ENCODE data around the gene KCNQ1.
A peak's percentile ranks its signal among the peaks of the same experiment; 100 is the strongest.
"Not testable (repeated sequence)": the region's sequence is repeated elsewhere in the genome, so short reads cannot be mapped to it uniquely, and the experiment has no call there.

Gene KCNQ1

DNA sequence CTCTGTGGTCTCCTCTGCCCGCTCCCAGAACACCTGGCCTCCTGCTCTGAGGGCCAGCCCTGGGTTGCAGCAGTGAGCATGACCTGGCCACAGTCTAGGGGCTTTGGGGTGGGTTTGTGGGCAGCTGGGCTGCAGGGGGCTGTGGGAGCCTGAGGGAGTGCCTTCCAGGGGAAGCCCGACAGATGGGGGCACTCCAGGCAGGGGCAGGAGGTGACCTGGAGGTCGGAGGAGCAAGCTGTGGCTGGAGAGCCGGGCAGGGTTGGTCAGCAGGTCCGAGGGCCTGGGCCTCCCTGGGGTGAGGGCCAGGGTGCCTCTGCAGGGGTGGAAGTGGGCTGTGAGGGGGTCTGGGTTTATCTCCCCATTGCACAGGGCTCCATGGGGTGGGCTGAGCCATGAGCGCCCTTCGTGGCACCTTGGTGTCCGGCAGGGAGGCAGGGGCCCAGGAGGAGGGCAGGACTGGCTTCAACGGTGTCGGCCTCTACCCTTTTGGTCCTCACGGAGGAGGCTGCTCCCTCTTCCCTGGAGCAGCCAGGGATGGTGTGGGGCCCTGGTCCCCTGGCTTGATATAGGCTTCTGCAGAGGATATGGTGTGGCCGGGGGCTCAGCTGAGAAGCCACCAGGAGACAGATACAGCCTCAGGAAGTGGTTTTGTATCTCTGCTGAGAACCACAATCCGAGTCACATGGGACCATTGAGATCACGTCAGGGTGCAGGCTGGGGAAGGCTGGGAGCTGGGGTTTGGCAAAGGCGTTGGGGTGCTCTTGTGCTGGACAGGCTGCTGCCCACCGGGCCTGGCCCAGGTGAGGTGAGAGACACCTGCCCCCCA lies 22.3 kb downstream of the KCNQ1 start:
- DNase-seq (ENCODE audit: low read depth, low spot score) = peak; percentile 67
- no peak overlapping the region for H3K4me3 ChIP-seq (ENCODE audit: low read length)

DNA sequence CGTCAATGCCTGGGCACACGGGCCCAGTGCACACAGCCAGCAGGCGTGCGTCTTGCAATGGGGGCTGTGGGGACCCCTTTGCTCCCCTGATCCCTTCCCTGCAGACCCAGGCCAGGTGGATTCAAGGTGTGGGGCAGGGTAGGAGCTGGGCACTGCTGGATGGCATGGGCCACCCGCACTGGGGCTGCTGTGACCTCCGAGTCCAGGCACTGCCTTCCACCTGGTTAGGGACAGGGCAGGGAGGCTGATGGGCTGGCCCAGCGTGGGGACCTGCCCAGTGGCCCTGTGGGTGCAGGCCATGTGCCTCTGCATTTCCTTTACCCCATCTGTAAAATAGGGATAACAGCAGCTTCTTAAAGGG lies 22.9 kb downstream of the KCNQ1 start:
- no peak for DNase-seq (ENCODE audit: low read depth, low spot score)
- H3K4me3 ChIP-seq (ENCODE audit: low read length) = no peak overlapping the region

- no peak for DNase-seq (ENCODE audit: low read depth, low spot score)
- H3K4me3 ChIP-seq (ENCODE audit: low read length) = no peak overlapping the region
Measured at GRCh38 chr11:2468363-2469235, 23.8 kb downstream of the KCNQ1 start.

GRCh38 chr11:2470495-2470894 lies 25.7 kb downstream of the KCNQ1 start:
- H3K4me3 ChIP-seq (ENCODE audit: low read length) = no peak overlapping the region
- no peak for DNase-seq (ENCODE audit: low read depth, low spot score)

GRCh38 chr11:2471048-2471803 lies 26.4 kb downstream of the KCNQ1 start:
- no peak for DNase-seq (ENCODE audit: low read depth, low spot score)

DNA sequence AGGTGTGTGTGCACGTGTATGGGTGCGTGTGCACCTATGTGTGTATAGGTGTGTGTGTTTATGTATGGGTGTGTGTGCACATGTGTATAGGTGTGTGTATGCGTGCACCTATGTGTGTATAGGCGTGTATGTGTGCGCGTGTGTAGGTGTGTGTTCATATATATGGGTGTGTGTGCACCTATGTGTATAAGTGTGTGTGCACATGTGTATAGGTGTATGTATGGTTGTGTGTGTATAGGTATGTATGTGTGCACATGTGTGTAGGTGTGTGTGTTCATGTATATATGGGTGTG lies 26.9 kb downstream of the KCNQ1 start:
- DNase-seq (ENCODE audit: low read depth, low spot score) = no peak
- H3K4me3 ChIP-seq (ENCODE audit: low read length) = no peak overlapping the region

More at GRCh38 chr11:2471048-2471803, 26.4 kb downstream of the KCNQ1 start:
- H3K4me3 ChIP-seq (ENCODE audit: low read length) = no peak overlapping the region

- DNase-seq (ENCODE audit: low read depth, low spot score) = no peak
- H3K4me3 ChIP-seq (ENCODE audit: low read length) = no peak overlapping the region
Measured at GRCh38 chr11:2472428-2473186, 27.8 kb downstream of the KCNQ1 start.

DNA sequence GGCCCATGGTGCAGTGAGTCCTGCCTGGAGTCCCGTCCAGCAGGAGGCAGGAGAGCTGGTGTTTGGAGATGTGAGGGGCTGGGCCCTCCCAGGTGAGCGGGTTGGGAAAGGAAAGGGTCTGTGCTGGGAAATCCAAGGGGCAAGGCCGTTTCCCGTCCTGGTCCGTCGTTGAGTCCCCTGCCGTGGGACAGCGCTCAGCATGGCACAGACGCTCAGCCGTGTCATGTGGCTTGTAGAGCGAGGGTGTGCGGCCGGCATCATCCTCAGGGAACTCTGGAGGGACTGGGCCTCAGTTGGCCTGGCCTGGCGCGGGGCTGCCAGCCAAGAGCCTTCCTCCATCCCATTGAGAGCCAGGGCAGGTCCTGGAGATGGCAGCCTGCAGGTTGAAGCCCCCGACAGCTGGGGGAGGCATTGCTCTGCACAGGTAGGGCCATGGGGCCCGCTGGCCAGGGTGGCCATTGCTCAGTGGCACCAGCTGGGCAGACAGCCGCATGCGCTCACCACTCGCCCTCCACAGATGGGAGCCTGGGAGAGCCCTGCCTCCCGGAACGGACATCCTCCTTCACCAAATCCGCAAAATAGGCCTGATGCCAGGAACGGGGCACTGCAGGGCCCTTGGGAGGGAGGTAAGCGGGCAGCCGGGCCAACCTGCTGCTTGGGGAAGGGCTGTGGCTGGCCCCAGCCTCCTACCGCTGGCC lies 28.7 kb downstream of the KCNQ1 start:
- H3K4me3 ChIP-seq (ENCODE audit: low read length) = no peak overlapping the region
- DNase-seq (ENCODE audit: low read depth, low spot score) = no peak

- no peak overlapping the region for H3K4me3 ChIP-seq (ENCODE audit: low read length)
- no peak for DNase-seq (ENCODE audit: low read depth, low spot score)
Measured at GRCh38 chr11:2474059-2474901, 29.5 kb downstream of the KCNQ1 start.

- no peak overlapping the region for H3K4me3 ChIP-seq (ENCODE audit: low read length)
- no peak for DNase-seq (ENCODE audit: low read depth, low spot score)
Measured at GRCh38 chr11:2475136-2475918, 30.5 kb downstream of the KCNQ1 start.

DNA sequence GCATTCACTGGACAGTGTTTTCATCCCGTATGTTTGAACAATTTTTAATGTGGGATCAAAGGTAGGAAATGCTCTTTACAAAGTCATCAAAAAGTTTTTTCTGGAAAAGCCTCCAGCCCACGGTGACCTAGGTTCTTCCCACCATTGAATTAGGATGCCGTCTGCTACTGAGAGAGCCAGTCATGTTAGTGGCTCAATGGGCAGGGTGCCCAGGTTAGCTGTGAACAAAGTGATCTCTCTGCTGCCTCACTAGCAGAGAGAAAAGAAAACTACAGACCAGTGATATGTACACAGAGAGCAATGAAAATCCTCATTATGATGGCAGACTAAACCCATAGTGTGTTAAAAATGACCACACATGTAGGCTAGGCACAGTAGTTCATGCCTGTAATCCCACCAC lies 32.4 kb downstream of the KCNQ1 start:
- DNase-seq (ENCODE audit: low read depth, low spot score) = no peak
- no peak overlapping the region for H3K4me3 ChIP-seq (ENCODE audit: low read length)

DNA sequence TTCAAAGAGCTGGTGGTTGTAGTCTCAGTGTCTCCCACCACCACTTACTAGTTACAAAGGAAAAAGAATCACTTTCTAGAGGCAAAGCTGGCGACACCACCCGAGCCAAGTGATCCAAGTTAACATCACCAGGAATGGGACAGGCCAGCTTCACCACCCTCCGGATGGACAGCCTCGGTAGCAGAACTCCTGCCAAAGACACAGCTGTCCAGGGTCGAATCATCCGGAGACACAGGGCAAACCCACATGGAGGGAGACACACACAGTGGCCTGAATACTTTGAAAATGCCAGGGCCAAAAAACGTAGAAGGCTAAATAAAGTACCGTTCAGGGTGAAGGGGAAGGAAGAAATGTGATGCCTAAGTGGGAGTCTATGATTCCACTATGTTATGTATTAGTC lies 33.1 kb downstream of the KCNQ1 start:
- H3K4me3 ChIP-seq (ENCODE audit: low read length) = no peak overlapping the region
- DNase-seq (ENCODE audit: low read depth, low spot score) = no peak

GRCh38 chr11:2480067-2480873 lies 35.5 kb downstream of the KCNQ1 start:
- DNase-seq (ENCODE audit: low read depth, low spot score) = not testable (repeated sequence)

GRCh38 chr11:2480874-2481220 lies 36.0 kb downstream of the KCNQ1 start:
- no peak overlapping the region for H3K4me3 ChIP-seq (ENCODE audit: low read length)
- DNase-seq (ENCODE audit: low read depth, low spot score) = no peak

More at GRCh38 chr11:2480067-2480873, 35.5 kb downstream of the KCNQ1 start:
- not testable (repeated sequence) for H3K4me3 ChIP-seq (ENCODE audit: low read length)

GRCh38 chr11:2481253-2481652 lies 36.4 kb downstream of the KCNQ1 start:
- H3K4me3 ChIP-seq (ENCODE audit: low read length) = no peak overlapping the region
- no peak for DNase-seq (ENCODE audit: low read depth, low spot score)

DNA sequence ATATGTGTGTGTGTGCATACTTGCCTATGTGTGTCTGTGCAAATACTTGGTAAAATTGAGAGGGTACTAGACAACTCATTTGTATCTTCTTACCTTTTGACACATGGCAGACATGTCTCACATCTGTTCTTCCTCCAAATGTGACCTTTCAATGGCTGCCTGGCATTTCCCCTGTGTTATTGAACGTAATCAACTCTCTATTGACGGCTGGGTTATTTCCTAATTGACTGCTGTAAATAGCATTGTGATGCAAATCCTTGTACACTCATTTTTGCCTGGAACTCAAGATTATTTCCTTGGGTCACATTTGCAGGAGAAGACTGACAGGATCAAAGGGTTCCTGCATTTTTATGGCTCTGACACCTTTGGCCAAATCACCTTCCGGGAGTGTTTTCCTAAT lies 37.4 kb downstream of the KCNQ1 start:
- H3K4me3 ChIP-seq (ENCODE audit: low read length) = no peak overlapping the region
- DNase-seq (ENCODE audit: low read depth, low spot score) = no peak
